Measurements from ENCODE around the gene TNFRSF13B. TPM values are rescaled to one million over a fixed set of nuclear protein-coding genes. Genes with fewer than 3 reads are reported as not detected.
A peak's percentile ranks its signal among the peaks of the same experiment; 100 is the strongest.

Gene TNFRSF13B
- total and polyA plus RNA-seq, 10 of the 15 experiments (the other 5 are each of a cell fraction or from before 2014, with no cell fraction given): 15.5 to 231 (median 119) TPM

DNA sequence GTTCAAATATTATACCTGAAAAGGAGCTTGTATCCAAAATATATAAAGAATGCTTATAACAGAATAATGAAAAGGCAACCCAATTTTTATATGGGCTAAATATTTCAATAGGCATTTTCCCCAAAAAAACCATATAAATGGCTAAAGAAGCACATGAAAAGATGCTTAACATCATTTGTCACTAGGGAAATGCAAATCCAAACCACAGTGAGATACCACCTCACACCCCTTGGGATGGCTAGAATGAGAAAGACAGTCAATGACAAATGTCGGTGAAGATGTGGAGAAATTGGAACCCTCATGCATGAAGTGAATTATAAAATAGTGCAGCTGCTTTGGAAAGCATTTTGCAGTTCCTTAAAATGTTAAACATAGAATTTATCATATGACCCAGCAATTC, 3.1 kb downstream of the TNFRSF13B start (continued):
- TF ChIP-seq, protein P1, sequence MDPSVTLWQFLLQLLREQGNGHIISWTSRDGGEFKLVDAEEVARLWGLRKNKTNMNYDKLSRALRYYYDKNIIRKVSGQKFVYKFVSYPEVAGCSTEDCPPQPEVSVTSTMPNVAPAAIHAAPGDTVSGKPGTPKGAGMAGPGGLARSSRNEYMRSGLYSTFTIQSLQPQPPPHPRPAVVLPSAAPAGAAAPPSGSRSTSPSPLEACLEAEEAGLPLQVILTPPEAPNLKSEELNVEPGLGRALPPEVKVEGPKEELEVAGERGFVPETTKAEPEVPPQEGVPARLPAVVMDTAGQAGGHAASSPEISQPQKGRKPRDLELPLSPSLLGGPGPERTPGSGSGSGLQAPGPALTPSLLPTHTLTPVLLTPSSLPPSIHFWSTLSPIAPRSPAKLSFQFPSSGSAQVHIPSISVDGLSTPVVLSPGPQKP (IDR thresholded peaks at IDR 0.05; ENCODE audit: low read depth, low read length): no peak
- TF ChIP-seq IKZF2 (IDR thresholded peaks at IDR 0.05) (peak; percentile 61 to 69; a peak in 3 of 4 replicates), ZNF384 (IDR thresholded peaks at IDR 0.05; ENCODE audit: borderline replicate concordance, low read depth, low read length) (no peak), NRF1 (conservative IDR thresholded peaks at IDR 0.05; ENCODE audit: low read depth, low read length) (no peak), NFXL1 (IDR thresholded peaks at IDR 0.05; ENCODE audit: borderline replicate concordance) (no peak), BMI1 (IDR thresholded peaks at IDR 0.05; ENCODE audit: borderline replicate concordance) (no peak), MYB (IDR thresholded peaks at IDR 0.05; ENCODE audit: borderline replicate concordance, low read depth, low read length) (no peak), ESRRA (IDR thresholded peaks at IDR 0.05; ENCODE audit: low read length) (no peak), YY1 (IDR thresholded peaks at IDR 0.05; ENCODE audit: low read depth, low read length) (no peak), HCFC1 (IDR thresholded peaks at IDR 0.05; ENCODE audit: low read length) (no peak), MTA3 (IDR thresholded peaks at IDR 0.05; ENCODE audit: borderline replicate concordance, low read length) (no peak), TCF7 (IDR thresholded peaks at IDR 0.05; ENCODE audit: borderline replicate concordance) (no peak), HDAC6 (IDR thresholded peaks at IDR 0.05; ENCODE audit: unreplicated experiment) (no peak), NFYA (IDR thresholded peaks at IDR 0.05; ENCODE audit: borderline replicate concordance, low read depth, low read length) (no peak), CREB1 (IDR thresholded peaks at IDR 0.05; ENCODE audit: low read depth) (no peak), CEBPB (IDR thresholded peaks at IDR 0.05; ENCODE audit: borderline replicate concordance in 1 of 2, low read depth in 2 of 2, low read length in 2 of 2) (no peak), PAX8 (IDR thresholded peaks at IDR 0.05) (no peak), RBBP5 (conservative IDR thresholded peaks at IDR 0.05) (no peak), TAF1 (IDR thresholded peaks at IDR 0.05; ENCODE audit: borderline replicate concordance, low read depth, low read length) (no peak), CBX5 (IDR thresholded peaks at IDR 0.05; ENCODE audit: low read depth) (no peak), RAD51 (IDR thresholded peaks at IDR 0.05) (no peak), SIN3A (IDR thresholded peaks at IDR 0.05; ENCODE audit: low read depth, low read length) (no peak)
- TF ChIP-seq, protein P2, sequence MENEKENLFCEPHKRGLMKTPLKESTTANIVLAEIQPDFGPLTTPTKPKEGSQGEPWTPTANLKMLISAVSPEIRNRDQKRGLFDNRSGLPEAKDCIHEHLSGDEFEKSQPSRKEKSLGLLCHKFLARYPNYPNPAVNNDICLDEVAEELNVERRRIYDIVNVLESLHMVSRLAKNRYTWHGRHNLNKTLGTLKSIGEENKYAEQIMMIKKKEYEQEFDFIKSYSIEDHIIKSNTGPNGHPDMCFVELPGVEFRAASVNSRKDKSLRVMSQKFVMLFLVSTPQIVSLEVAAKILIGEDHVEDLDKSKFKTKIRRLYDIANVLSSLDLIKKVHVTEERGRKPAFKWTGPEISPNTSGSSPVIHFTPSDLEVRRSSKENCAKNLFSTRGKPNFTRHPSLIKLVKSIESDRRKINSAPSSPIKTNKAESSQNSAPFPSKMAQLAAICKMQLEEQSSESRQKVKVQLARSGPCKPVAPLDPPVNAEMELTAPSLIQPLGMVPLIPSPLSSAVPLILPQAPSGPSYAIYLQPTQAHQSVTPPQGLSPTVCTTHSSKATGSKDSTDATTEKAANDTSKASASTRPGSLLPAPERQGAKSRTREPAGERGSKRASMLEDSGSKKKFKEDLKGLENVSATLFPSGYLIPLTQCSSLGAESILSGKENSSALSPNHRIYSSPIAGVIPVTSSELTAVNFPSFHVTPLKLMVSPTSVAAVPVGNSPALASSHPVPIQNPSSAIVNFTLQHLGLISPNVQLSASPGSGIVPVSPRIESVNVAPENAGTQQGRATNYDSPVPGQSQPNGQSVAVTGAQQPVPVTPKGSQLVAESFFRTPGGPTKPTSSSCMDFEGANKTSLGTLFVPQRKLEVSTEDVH (IDR thresholded peaks at IDR 0.05; ENCODE audit: low read depth, partially characterized antibody): no peak
- TF ChIP-seq, protein P3, sequence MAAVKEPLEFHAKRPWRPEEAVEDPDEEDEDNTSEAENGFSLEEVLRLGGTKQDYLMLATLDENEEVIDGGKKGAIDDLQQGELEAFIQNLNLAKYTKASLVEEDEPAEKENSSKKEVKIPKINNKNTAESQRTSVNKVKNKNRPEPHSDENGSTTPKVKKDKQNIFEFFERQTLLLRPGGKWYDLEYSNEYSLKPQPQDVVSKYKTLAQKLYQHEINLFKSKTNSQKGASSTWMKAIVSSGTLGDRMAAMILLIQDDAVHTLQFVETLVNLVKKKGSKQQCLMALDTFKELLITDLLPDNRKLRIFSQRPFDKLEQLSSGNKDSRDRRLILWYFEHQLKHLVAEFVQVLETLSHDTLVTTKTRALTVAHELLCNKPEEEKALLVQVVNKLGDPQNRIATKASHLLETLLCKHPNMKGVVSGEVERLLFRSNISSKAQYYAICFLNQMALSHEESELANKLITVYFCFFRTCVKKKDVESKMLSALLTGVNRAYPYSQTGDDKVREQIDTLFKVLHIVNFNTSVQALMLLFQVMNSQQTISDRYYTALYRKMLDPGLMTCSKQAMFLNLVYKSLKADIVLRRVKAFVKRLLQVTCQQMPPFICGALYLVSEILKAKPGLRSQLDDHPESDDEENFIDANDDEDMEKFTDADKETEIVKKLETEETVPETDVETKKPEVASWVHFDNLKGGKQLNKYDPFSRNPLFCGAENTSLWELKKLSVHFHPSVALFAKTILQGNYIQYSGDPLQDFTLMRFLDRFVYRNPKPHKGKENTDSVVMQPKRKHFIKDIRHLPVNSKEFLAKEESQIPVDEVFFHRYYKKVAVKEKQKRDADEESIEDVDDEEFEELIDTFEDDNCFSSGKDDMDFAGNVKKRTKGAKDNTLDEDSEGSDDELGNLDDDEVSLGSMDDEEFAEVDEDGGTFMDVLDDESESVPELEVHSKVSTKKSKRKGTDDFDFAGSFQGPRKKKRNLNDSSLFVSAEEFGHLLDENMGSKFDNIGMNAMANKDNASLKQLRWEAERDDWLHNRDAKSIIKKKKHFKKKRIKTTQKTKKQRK (IDR thresholded peaks at IDR 0.05; ENCODE audit: low read depth, low read length): no peak
- TF ChIP-seq, protein P4, sequence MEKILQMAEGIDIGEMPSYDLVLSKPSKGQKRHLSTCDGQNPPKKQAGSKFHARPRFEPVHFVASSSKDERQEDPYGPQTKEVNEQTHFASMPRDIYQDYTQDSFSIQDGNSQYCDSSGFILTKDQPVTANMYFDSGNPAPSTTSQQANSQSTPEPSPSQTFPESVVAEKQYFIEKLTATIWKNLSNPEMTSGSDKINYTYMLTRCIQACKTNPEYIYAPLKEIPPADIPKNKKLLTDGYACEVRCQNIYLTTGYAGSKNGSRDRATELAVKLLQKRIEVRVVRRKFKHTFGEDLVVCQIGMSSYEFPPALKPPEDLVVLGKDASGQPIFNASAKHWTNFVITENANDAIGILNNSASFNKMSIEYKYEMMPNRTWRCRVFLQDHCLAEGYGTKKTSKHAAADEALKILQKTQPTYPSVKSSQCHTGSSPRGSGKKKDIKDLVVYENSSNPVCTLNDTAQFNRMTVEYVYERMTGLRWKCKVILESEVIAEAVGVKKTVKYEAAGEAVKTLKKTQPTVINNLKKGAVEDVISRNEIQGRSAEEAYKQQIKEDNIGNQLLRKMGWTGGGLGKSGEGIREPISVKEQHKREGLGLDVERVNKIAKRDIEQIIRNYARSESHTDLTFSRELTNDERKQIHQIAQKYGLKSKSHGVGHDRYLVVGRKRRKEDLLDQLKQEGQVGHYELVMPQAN (conservative IDR thresholded peaks at IDR 0.05): no peak
